Activated CD8-positive, alpha-beta T cell treated with anti-CD3 and anti-CD28 coated beads, Interleukin-2, amount 10 ng/mL, durations not matched to agents 7 days and 5 days (primary cell): Measurements from ENCODE around the gene TMEM234. TPM values are rescaled to one million over a fixed set of nuclear protein-coding genes. Genes with fewer than 3 reads are reported as not detected.
A peak's percentile ranks its signal among the peaks of the same experiment; 100 is the strongest.

Experiments
- ATAC-seq: fragments of 150-1000 bp; cut with Tn5 transposase; one replicate; pipeline ENCODE4 v1.10.0; 2021; ENCODE audit warnings: moderate library complexity
- CTCF ChIA-PET: fragments of 350-600 bp; sonication (Branson Sonifier 250); formaldehyde crosslinking; loops from one replicate; lab custom pipeline; 2021; ENCODE audit warnings: antibody characterized with exemption; lab: Charles Lee
- POLR2A ChIA-PET: fragments of 350-600 bp; sonication (Branson Sonifier 250); formaldehyde crosslinking; loops from one replicate; lab custom pipeline; 2021; ENCODE audit warnings: antibody characterized with exemption; lab: Charles Lee
- DNase-seq: peaks from one replicate; pipeline ENCODE4 v3.0.0-alpha.2; 2020
- H3K27ac Mint-ChIP-seq: one replicate; pipeline ENCODE4 v1.8.0; 2021; ENCODE audit warnings: mild to moderate bottlenecking, mixed read lengths
- H3K27me3 Mint-ChIP-seq: one replicate; pipeline ENCODE4 v1.8.0; 2021; ENCODE audit warnings: low read depth, mixed read lengths
- H3K36me3 Mint-ChIP-seq: one replicate; pipeline ENCODE4 v1.8.0; 2021; ENCODE audit warnings: low read depth, mixed read lengths
- H3K4me1 Mint-ChIP-seq: one replicate; pipeline ENCODE4 v1.8.0; 2021; ENCODE audit warnings: low read depth, mixed read lengths
- H3K4me3 Mint-ChIP-seq: one replicate; pipeline ENCODE4 v1.8.0; 2021; ENCODE audit warnings: mild to moderate bottlenecking, mixed read lengths
- H3K9me3 Mint-ChIP-seq: one replicate; pipeline ENCODE4 v1.8.0; 2022; ENCODE audit warnings: mixed read lengths; ENCODE audit not compliant: insufficient read depth
- total RNA-seq, 2 experiments: library from RNA; stranded (reverse); gene quantifications; one replicate each; pipeline ENCODE4 v1.2.3, GENCODE V29; 2021

Gene TMEM234
- total RNA-seq, 2 experiments from 2014 or later = 10.6 TPM

DNA sequence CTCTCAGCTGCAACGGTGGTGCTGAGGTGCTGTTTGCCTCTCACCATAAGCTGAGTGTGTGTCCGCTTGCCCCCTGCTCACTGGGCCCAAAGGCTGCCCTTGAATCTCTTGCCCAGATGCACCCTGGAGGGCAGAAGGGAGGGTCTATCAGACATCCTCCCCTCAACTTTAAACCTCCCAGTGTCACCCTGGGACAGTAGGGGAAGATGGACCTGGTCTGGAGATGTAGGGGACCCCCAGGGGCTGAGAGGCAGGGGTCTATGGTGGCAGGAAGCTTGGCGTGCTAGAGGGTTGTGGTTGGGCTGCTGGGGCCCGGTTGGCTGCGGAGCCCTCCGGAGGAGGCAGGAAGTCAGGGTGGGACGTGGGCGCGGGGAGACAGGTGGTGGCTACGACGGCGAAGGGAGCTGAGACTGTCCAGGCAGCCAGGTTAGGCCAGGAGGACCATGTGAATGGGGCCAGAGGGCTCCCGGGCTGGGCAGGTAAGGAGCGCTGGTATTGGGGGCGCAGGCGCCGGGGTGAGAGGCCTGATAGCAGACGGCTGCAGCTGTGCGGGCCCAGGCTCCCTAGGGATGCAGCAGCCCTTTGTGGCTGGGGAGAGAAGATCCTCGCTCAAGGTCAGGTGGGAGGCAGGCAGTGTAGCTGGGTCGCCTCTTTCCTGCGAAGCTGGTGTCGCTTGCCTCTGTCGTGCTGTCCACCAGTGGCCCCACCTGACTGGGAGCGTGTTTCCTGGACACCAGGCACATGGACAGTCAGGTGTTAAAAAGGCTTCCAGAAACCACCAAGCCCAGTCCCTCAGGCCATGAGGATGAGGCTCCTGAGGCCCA is 29.0 kb upstream of the TMEM234 start, which contains the start of gene LCK:
Gene LCK (plus strand): TSS at position 373 of the 824 bp plus-strand sequence. CDS start 23,065 bp downstream, outside the sequence.
- H3K27me3 Mint-ChIP-seq = no peaks in the 10 kb centered on the region
- DNase-seq (peak; percentile 82), ATAC-seq (peak; percentile 38)
- peaks cover 44% of the 10 kb centered on the region for H3K36me3 Mint-ChIP-seq
- H3K4me1 Mint-ChIP-seq = peaks cover 59% of the 10 kb centered on the region
- peak within 1 kb of the TSS; percentile 99 for H3K4me3 Mint-ChIP-seq
- H3K27ac Mint-ChIP-seq = peak within 1 kb of the TSS; percentile 95
- H3K9me3 Mint-ChIP-seq = no peaks in the 10 kb centered on the region
- POLR2A ChIA-PET = interaction anchor here (0.7 to 8.9 kb wide), 16 partner anchors 9 to 400 kb away, joined by 3 to 137 read pairs (median 6); partner anchors contain the start of genes CCDC28B, HDAC1, PTP4A2 and TXLNA
- CTCF ChIA-PET = interaction anchor here (0.7 to 6.1 kb wide), 10 partner anchors 8 to 85 kb away, joined by 3 to 66 read pairs (median 7); partner anchors contain the start of genes CCDC28B, HDAC1 and MARCKSL1

DNA sequence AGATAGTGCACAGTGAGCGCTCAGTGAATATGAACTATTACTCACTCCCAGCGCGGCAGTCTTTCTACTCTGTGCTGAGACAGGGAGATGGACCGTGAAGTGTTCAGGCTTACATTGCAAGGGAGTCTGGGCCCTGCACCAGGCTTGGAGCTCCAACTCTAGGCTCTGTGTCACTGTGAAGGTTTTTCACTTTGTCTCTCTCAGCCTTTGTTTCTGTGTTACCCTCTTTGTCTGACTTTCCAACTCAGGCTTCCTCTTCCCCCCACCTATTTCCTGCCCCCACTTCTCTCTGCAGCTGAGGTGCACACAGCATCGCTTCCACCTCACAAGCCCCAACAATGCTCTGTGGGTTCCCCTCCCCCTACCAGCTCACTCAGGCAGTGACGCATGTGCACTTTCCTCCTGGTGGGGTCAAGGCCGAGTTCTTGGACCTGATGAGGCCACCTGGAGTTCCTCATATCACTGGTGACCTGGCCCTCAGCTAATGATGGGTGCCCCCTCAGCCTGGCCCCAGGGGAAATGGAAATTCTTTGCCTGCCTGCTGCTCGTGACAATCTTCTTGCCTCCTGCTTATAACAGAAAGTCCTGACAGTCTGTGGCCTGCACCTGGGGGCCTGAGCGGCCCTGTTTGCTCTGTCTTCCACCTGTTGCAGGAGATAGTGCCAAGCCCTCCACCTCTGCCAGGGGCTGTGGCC is 27.8 kb upstream of the TMEM234 start:
- ATAC-seq (peak; percentile 64), DNase-seq (peak; percentile 94)
- peaks cover 37% of the 10 kb centered on the region for H3K36me3 Mint-ChIP-seq
- POLR2A ChIA-PET = interaction anchor here (0.6 to 8.9 kb wide), 22 partner anchors 8 to 312 kb away, joined by 3 to 137 read pairs (median 6); partner anchors contain the start of genes BSDC1, CCDC28B, HDAC1 and MARCKSL1
- CTCF ChIA-PET = interaction anchor here (0.7 to 6.1 kb wide), 14 partner anchors 9 to 324 kb away, joined by 3 to 66 read pairs (median 11); partner anchors contain the start of genes CCDC28B, HDAC1 and MARCKSL1
- no peaks in the 10 kb centered on the region for H3K27me3 Mint-ChIP-seq
- no peaks in the 10 kb centered on the region for H3K9me3 Mint-ChIP-seq
- peak overlapping the region; percentile 95 for H3K27ac Mint-ChIP-seq
- H3K4me3 Mint-ChIP-seq = peak overlapping the region; percentile 99
- peaks cover 54% of the 10 kb centered on the region for H3K4me1 Mint-ChIP-seq

DNA sequence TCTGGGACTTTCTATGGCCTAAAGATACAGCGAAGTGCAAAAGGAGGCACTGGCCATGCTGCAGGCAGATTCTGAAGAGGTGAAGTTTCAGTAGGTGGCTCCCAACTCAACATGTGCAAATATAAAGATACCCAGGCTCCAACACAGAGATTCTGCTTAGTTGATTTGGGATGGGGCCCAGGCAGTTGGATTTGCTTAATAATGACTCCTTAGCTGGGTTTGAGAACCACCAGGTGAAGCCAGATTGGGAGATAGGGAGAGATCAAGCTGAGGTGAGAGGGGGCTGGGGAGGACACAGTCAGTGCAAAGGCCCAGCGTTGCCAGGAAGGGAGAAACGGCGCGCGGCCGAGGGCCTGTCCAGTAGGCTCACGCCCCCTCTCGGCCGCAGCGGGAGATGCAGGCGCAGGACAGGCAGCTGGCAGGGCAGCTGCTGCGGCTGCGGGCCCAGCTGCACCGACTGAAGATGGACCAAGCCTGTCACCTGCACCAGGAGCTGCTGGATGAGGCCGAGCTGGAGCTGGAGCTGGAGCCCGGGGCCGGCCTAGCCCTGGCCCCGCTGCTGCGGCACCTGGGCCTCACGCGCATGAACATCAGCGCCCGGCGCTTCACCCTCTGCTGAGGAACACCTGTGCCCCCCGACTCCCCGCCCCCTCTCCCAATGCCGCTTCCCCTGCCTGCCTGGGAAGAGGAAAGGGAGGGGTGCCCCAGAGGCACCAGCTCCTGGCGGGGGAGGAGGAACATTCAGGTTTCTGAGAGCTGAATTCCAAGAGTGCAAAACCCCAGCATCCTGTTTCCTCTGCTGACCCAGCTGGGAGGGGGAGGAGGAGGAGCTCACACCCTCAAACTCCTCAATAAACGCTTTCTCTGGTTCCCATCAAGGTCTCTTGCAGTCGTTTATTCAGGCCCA is 26.1 kb upstream of the TMEM234 start:
- Mint-ChIP-seq H3K4me3 (peak overlapping the region; percentile 99), H3K27ac (peak overlapping the region; percentile 95), H3K36me3 (peaks cover 23% of the 10 kb centered on the region), H3K27me3 (no peaks in the 10 kb centered on the region), H3K9me3 (no peaks in the 10 kb centered on the region), H3K4me1 (peaks cover 50% of the 10 kb centered on the region)
- ChIA-PET POLR2A (interaction anchor here (0.6 to 8.9 kb wide), 14 partner anchors 8 to 403 kb away, joined by 3 to 137 read pairs (median 4); partner anchors contain the start of genes CCDC28B, HDAC1, KPNA6 and MARCKSL1), CTCF (interaction anchor here (0.6 to 6.1 kb wide), 37 partner anchors 7 to 317 kb away, joined by 3 to 66 read pairs (median 7); partner anchors contain the start of genes CCDC28B, EIF3I, HDAC1 and IQCC)
- DNase-seq = peak; percentile 86
- peak; percentile 25 for ATAC-seq

DNA sequence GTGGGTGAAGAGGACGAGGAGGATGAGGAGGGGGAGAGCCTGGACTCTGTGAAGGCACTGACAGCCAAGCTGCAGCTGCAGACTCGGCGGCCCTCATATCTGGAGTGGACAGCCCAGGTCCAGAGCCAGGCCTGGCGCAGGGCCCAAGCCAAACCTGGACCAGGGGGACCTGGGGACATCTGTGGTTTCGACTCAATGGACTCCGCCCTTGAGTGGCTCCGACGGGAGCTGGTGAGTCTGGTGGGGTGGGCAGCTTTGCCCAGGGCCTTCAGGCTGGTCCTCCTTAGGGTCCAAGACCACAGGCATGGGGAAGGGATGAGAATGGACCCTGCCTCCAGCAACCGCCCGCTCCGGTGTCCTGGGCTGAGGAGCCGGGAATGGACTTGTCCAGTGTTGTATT is 25.3 kb upstream of the TMEM234 start:
- ATAC-seq (no peak), DNase-seq (no peak)
- Mint-ChIP-seq H3K27me3 (no peaks in the 10 kb centered on the region), H3K9me3 (no peaks in the 10 kb centered on the region), H3K27ac (peak overlapping the region; percentile 95), H3K4me3 (peak overlapping the region; percentile 63), H3K36me3 (peaks cover 16% of the 10 kb centered on the region), H3K4me1 (peaks cover 54% of the 10 kb centered on the region)
- ChIA-PET CTCF (interaction anchor here (1.0 to 6.1 kb wide), 22 partner anchors 8 to 115 kb away, joined by 3 to 66 read pairs (median 10); partner anchors contain the start of genes CCDC28B, EIF3I, HDAC1 and IQCC), POLR2A (interaction anchor here (0.6 to 2.2 kb wide), 3 partner anchors 50 to 404 kb away, joined by 3 to 7 read pairs (median 4); partner anchors contain the start of genes RBBP4 and TXLNA)

DNA sequence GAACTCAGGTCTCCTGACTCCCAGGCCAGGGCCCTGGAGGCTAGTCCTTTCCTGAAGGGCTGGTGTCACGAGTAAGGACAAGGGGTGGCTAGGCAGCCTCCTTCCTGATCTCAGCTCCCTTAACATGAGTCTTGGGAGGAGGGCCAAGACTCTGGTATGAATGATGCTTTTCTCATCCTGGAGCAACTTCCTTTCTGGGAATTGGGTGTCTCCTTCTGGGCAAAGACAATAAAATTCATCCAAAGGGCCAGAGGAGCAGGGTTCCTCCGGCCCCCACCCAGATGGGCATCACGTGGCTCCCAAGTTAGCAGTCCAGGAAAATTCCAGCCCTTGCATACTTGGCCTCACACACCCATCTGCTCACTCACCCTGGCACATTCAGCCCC is 24.7 kb upstream of the TMEM234 start, which contains the start of gene FAM167B:
Gene FAM167B (plus strand): TSS at position 335 of the 386 bp plus-strand sequence. CDS start 200 bp downstream, outside the sequence.
- no peaks in the 10 kb centered on the region for H3K27me3 Mint-ChIP-seq
- peak within 1 kb of the TSS; percentile 95 for H3K27ac Mint-ChIP-seq
- no peak for DNase-seq
- ATAC-seq = no peak
- CTCF ChIA-PET = interaction anchor here (0.7 to 4.9 kb wide), 11 partner anchors 9 to 136 kb away, joined by 3 to 58 read pairs (median 9); partner anchors contain the start of genes EIF3I, HDAC1 and TMEM234
- peak within 1 kb of the TSS; percentile 63 for H3K4me3 Mint-ChIP-seq
- peaks cover 57% of the 10 kb centered on the region for H3K4me1 Mint-ChIP-seq
- H3K9me3 Mint-ChIP-seq = no peaks in the 10 kb centered on the region
- POLR2A ChIA-PET = interaction anchor here (1.7 kb wide), 1 partner anchor 67 kb away, joined by 4 read pairs; the partner anchor contains the start of gene TXLNA
- peaks cover 10% of the 10 kb centered on the region for H3K36me3 Mint-ChIP-seq

DNA sequence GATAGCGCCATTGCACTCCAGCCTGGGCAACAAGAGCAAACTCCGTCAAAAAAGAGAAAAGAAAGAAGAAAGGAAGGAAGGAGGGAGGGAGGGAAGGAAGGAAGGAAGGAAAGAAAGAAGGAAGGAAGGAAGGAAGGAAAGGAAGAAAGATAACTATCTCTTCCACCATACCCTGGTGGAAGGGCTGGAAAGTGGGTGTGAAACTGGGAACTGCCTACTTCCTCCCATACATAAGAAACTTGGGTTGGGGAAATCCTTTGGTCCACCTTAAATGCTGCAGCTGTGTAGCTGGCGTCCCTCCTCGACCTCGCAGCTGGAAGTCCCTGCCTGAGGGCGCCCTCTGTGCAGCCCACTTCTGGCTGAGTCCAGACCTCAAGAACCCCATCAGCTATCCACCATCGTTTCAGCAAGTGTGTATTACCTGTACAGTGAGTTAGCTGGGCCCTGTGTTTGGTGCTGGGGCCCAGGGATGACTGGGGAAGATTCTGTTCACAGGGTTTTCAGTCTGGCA is 20.2 kb upstream of the TMEM234 start:
- ChIA-PET POLR2A (interaction anchor here (0.8 to 6.3 kb wide), 2 partner anchors 7 to 16 kb away, joined by 4 to 71 read pairs; partner anchors contain the start of gene LCK), CTCF (interaction anchor here (0.8 to 4.0 kb wide), 3 partner anchors 19 to 130 kb away, joined by 3 to 32 read pairs (median 3); no protein-coding TSS in a partner anchor)
- Mint-ChIP-seq H3K9me3 (no peaks in the 10 kb centered on the region), H3K4me1 (peaks cover 42% of the 10 kb centered on the region), H3K27ac (peak overlapping the region; percentile 39), H3K27me3 (no peaks in the 10 kb centered on the region), H3K4me3 (peak overlapping the region; percentile 3), H3K36me3 (no peaks in the 10 kb centered on the region)
- no peak for ATAC-seq
- no peak for DNase-seq

DNA sequence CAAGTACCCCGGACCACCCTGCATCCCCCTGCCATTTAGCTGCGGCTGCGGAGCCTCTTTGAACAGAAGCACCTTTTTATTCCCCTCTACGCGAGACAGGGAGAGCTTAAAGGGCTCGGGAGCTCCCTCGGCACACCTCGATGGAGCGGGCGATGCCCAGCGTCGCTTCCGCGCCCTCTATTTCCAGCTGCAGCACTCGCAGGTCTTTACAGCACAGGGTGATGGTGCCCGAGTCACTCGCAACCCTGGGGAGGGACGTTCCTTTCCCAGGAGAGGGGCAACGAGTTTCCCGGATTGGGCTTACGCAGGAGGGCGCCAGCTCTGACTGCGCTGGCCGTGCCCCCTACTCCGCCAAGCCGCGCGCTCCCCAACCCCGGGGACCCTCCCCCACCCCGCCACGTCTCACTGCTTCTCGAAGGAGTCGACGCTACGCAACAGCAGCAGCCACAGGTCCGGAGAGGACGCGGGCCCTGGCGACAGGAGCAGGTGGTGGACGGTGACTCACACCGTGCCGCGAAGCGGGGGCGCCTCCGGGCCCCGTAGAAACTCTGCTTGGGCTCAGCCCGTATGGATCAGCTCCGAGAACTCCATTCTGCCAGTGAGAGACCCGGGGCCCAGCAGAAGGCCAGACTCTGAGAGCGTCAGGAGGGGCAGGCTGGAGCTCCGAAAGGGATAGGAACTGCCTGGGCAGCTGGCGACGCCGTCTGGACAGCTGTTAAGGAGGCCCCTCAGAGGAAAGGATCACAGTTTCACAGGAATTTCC is 19.0 kb upstream of the TMEM234 start:
- DNase-seq (peak; percentile 50), ATAC-seq (peak; percentile 77)
- peak overlapping the region; percentile 82 for H3K4me3 Mint-ChIP-seq
- peaks cover under 1% of the 10 kb centered on the region for H3K36me3 Mint-ChIP-seq
- CTCF ChIA-PET = interaction anchor here (0.5 to 4.4 kb wide), 11 partner anchors 9 to 132 kb away, joined by 3 to 66 read pairs (median 6); partner anchors contain the start of genes HDAC1 and LCK
- POLR2A ChIA-PET = interaction anchor here (0.8 to 6.3 kb wide), 9 partner anchors 9 to 95 kb away, joined by 3 to 71 read pairs (median 3); partner anchors contain the start of genes EIF3I, HDAC1, LCK and MARCKSL1
- no peaks in the 10 kb centered on the region for H3K9me3 Mint-ChIP-seq
- H3K27me3 Mint-ChIP-seq = no peaks in the 10 kb centered on the region
- H3K27ac Mint-ChIP-seq = peak overlapping the region; percentile 72
- peaks cover 30% of the 10 kb centered on the region for H3K4me1 Mint-ChIP-seq

DNA sequence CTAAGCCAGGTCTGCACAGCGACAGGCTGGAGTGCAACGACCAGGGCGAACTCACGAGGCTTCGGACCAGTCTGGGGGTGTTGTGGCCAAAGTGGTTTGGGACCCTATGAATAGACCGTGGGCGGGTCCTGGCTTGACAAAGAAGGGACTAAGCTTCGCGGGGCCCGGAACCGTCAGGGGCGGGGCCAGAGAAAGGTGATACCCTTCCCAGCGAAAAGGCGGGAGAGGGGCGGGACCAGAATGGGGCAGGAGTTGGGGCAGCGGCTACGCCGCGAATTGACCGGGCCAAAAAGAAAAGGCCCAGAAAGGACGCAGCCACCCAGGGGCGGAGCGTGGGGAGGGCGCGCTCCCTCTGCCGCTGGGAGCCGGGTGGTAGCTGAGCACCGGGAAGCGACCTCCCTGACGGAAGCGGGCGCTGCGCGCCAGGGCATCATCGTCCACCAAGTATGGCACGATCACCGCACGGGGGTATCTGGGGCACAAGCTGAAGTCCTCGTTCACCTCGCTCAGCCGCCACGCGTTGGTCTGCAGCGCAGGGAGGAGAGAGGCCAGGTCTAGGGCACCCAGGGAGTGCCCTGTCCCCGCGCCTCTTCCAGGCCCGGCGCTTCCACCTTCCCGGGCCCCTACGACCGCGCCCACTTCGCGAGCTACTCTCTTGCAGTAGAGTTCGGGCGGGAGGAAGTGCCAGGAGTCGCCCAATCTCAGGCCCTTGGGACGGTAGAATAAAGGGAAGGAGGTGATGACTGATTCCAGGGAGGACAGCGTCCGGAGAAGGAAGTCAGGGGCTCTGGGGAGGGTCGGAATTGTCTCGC is 18.2 kb upstream of the TMEM234 start:
- Mint-ChIP-seq H3K9me3 (no peaks in the 10 kb centered on the region), H3K4me1 (peaks cover 28% of the 10 kb centered on the region), H3K4me3 (peak overlapping the region; percentile 82), H3K36me3 (peaks cover 2% of the 10 kb centered on the region), H3K27me3 (no peaks in the 10 kb centered on the region), H3K27ac (peak overlapping the region; percentile 72)
- ChIA-PET POLR2A (interaction anchor here (0.5 to 6.3 kb wide), 12 partner anchors 9 to 151 kb away, joined by 3 to 71 read pairs (median 3); partner anchors contain the start of genes EIF3I, HDAC1, LCK and MARCKSL1), CTCF (interaction anchor here (0.6 to 4.4 kb wide), 11 partner anchors 10 to 82 kb away, joined by 3 to 66 read pairs (median 6); partner anchors contain the start of genes HDAC1 and LCK)
- ATAC-seq (peak; percentile 76), DNase-seq (peak; percentile 62)
